GM12801 (cell line): Measurements from ENCODE around the gene USP1.

Experiments
- TF ChIP-seq, protein P1 (sequence below): IDR thresholded peaks from one replicate; pipeline ENCODE4 v1.5.1; 2011; ENCODE audit warnings: control low read depth; ENCODE audit not compliant: insufficient read length; ENCODE audit errors: extremely low read depth

The USP1 gene

DNA sequence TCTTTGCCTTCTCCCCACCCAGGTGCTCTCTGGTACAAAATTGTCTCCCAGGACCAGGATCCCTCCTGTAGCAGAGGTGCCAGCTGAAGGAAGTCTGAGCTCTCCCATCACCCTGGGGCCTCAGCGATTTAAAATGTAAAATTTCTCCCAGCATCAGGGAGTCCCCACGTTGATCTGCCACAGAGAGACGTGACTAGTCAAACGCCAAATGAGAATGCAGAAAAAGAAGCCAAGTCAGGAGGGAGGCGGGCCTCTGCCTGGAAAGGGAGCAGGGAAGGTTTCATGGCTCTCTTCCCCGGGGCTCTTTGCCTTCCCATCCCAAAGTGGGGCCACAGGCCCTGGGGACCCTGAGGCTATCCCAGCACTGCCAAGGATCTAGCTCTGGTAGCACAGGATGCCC lies 40.0 kb upstream of the USP1 start:
- TF ChIP-seq, protein P1, sequence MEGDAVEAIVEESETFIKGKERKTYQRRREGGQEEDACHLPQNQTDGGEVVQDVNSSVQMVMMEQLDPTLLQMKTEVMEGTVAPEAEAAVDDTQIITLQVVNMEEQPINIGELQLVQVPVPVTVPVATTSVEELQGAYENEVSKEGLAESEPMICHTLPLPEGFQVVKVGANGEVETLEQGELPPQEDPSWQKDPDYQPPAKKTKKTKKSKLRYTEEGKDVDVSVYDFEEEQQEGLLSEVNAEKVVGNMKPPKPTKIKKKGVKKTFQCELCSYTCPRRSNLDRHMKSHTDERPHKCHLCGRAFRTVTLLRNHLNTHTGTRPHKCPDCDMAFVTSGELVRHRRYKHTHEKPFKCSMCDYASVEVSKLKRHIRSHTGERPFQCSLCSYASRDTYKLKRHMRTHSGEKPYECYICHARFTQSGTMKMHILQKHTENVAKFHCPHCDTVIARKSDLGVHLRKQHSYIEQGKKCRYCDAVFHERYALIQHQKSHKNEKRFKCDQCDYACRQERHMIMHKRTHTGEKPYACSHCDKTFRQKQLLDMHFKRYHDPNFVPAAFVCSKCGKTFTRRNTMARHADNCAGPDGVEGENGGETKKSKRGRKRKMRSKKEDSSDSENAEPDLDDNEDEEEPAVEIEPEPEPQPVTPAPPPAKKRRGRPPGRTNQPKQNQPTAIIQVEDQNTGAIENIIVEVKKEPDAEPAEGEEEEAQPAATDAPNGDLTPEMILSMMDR = no peak

DNA sequence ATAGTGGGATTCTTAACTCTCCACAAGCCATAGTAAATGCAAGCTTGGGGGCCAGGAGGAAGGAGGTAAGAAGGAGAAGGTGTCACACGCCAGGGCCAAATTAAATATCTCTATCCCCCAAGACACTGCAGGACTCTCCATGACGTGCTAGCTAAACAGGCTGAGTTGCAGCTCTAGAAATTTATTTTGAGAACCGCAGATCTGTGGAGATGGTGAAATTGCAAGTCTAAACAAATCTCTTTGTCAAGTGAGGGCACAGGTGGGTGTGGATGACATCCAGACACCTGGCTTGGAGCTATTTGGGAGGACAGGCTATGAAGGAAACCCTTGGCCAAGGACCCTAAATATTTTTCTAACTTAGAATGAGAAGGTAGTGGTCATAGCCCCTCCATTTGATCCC lies 39.5 kb upstream of the USP1 start:
- TF ChIP-seq, protein P1 = no peak

DNA sequence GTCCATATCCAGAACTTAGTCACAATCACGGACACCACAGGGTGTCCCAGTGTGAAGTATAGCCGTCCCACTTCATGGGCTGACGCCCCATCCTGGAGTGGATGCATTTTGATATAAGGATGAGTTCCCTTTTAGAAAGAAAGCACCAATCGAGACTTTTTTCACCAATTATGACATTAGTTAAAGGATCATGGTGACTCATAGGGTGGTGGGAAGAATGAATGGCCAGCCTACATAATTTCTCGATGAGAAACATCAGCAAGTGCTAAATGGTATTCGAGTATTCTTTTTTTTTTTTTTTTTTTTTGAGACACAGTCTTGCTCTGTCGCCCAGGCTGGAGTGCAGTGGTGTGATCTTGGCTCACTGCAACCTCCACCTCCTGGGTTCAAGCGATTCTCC lies 38.5 kb upstream of the USP1 start:
- TF ChIP-seq, protein P1 = no peak

DNA sequence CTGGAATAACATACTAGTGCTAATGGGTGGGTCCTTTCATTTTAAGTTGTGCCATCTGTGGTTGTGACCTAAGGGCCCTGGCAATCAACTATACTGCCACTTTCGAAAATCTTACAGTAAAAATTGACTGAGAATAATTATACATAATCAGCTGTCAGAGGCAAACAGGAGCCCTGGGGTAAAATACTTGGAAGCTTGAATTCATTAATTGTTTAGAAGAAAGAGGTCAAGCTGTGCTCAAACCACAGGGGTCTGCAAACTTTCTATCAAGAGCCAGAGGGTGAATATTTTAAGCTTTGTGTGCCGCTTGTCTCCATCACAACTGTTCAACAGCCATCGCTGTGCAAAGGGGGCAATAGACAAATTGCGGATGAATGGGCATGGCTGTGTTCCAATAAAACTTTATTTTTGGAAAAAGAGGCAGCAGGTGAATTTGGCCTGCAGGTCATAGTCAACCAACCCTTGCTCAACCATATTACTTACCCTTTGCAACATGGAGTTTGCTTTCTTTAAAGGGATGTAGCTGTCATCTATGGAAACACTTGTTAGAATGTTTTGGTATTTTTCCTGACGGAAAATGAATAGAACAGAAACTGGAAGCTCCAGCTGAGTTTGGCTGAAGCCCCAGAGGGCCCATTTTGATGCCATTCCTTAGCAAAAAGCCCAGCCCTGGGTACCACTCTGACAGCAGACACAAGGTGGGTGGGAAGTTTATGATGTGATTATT lies 35.7 kb upstream of the USP1 start:
- TF ChIP-seq, protein P1 = no peak

DNA sequence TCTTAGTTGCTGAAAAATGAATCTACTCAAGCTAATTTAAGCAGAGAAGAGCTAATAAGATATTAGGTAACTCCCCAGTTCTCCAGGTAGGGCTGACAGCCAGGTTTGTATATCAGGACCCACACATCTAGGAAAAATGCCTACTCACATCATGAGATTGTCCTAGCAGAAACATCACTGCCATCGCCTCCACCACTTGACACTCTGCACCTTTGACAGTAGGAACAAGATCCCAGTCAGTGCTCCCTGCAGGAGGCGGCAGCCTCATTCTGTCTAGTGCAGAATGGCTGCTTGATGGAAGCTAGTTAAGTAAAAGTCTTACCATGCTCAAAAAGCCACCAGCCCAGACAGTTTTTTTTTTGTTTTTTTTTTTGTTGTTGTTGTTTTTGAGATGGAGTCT lies 31.6 kb upstream of the USP1 start:
- TF ChIP-seq, protein P1 = no peak

DNA sequence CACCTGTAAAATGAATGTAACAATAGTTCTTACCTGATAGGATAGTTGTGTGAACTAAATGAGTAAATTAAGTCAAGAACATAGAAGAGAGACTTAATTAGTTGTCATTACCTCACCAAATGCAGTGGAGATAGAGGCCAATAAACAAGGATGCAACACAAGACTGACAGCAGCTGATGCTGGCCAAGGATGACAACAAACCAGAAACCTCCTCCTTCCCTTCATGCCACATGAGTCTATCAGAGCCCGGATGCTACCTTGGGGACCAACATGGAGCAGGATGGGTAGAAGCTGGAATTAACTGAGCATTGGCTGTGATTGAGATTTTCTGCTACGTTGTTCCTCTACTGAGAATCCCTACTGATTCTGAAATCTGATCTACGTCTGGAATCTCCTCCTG lies 30.3 kb upstream of the USP1 start:
- TF ChIP-seq, protein P1 = no peak

DNA sequence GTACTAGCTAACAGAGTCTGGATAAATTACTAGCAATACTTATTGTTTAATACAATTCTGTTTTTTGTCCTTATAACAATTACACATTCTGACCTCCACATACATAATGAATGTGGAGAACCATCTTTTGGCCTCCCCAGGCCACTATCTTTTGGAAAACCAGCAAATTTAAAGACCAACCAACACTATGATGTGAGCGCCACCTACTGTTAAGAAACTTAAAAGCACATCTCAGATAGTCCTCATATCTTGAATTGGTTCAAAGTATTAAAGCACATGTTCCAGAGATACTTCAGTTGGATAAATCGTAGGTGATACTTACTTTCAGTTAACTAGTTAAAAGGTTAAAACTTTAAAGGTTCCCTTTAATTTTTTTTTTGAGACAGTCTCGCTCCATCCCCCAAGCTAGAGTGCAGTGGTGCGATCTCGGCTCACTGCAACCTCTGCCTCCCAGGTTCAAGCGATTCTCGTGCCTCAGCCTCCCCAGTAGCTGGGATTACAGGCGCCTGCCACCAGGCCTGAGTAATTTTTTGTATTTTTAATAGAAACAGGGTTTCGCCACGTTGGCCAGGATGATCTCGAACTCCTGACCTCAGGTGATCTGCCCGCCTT lies 29.3 kb upstream of the USP1 start:
- TF ChIP-seq, protein P1 = no peak
